Measurements from ENCODE around the gene CPNE7.

Gene CPNE7

GRCh38 chr16:89613231-89613953 is 37.8 kb downstream of the CPNE7 start, which contains the start of gene DPEP1:
Gene DPEP1, plus strand, starts transcription at chr16:89613642. Its CDS starts 16,769 bp downstream, at chr16:89630411.
- Histone ChIP-seq H3K4me3 (replicated peaks; ENCODE audit: insufficient read depth, low read length) (no peak within 1 kb of the TSS), H3K27ac (replicated peaks) (no peak within 1 kb of the TSS), H3K27me3 (ENCODE audit: insufficient read depth, poor library complexity, severe bottlenecking) (no peaks in the 10 kb centered on the region)
- TF ChIP-seq SPI1 (IDR thresholded peaks at IDR 0.05; ENCODE audit: borderline replicate concordance, low read depth) (peak; percentile 4; the same call in 1 of the 2 replicates), REST (IDR thresholded peaks at IDR 0.05; ENCODE audit: insufficient replicate concordance, low read depth) (no peak)
- DNase-seq (ENCODE audit: low read depth in 1 of 2, low spot score in 1 of 2) = peak in 1 of 2 experiments; percentile 3

GRCh38 chr16:89613954-89614459 is 38.4 kb downstream of the CPNE7 start:
- TF ChIP-seq POLR2AphosphoS5 (IDR thresholded peaks at IDR 0.05; ENCODE audit: low read depth) = no peak
- TF ChIP-seq REST (IDR thresholded peaks at IDR 0.05; ENCODE audit: insufficient replicate concordance, low read depth) = no peak
- no peak for TF ChIP-seq SPI1 (IDR thresholded peaks at IDR 0.05; ENCODE audit: borderline replicate concordance, low read depth)
- no peak for TF ChIP-seq GABPA (IDR thresholded peaks at IDR 0.05; ENCODE audit: low read depth)
- Histone ChIP-seq H3K27ac (replicated peaks) (no peak overlapping the region), H3K4me3 (replicated peaks; ENCODE audit: insufficient read depth, low read length) (no peak overlapping the region), H3K27me3 (ENCODE audit: insufficient read depth, poor library complexity, severe bottlenecking) (no peaks in the 10 kb centered on the region)
- DNase-seq (ENCODE audit: low read depth in 1 of 2, low spot score in 1 of 2) = no peak

- TF ChIP-seq POLR2AphosphoS5 (IDR thresholded peaks at IDR 0.05; ENCODE audit: low read depth) = no peak
- no peak for TF ChIP-seq CTCF (IDR thresholded peaks at IDR 0.05; ENCODE audit: insufficient read depth, low read length)
- TF ChIP-seq SPI1 (IDR thresholded peaks at IDR 0.05; ENCODE audit: borderline replicate concordance, low read depth) = no peak
- no peak for TF ChIP-seq REST (IDR thresholded peaks at IDR 0.05; ENCODE audit: insufficient replicate concordance, low read depth)
- no peak for TF ChIP-seq GABPA (IDR thresholded peaks at IDR 0.05; ENCODE audit: low read depth)
- Histone ChIP-seq H3K4me3 (replicated peaks; ENCODE audit: insufficient read depth, low read length) (no peak overlapping the region), H3K27ac (replicated peaks) (no peak overlapping the region), H3K27me3 (ENCODE audit: insufficient read depth, poor library complexity, severe bottlenecking) (no peaks in the 10 kb centered on the region)
- no peak for DNase-seq (ENCODE audit: low read depth in 1 of 2, low spot score in 1 of 2)
These were observed 39.6 kb downstream of the CPNE7 start for GRCh38 chr16:89615176-89615575.

- H3K27ac ChIP-seq (replicated peaks) = no peak overlapping the region
- H3K27me3 ChIP-seq (ENCODE audit: insufficient read depth, poor library complexity, severe bottlenecking) = no peaks in the 10 kb centered on the region
- no peak for DNase-seq (ENCODE audit: low read depth in 1 of 2, low spot score in 1 of 2)
- no peak overlapping the region for H3K4me3 ChIP-seq (replicated peaks; ENCODE audit: insufficient read depth, low read length)
- TF ChIP-seq GABPA (IDR thresholded peaks at IDR 0.05; ENCODE audit: low read depth) = no peak
- peak; percentile 4 for TF ChIP-seq CTCF (IDR thresholded peaks at IDR 0.05; ENCODE audit: insufficient read depth, low read length)
- no peak for TF ChIP-seq REST (IDR thresholded peaks at IDR 0.05; ENCODE audit: insufficient replicate concordance, low read depth)
These were observed 40.1 kb downstream of the CPNE7 start for GRCh38 chr16:89615596-89616090.
